ENCODE measurements around the gene TSPAN11.

DNA sequence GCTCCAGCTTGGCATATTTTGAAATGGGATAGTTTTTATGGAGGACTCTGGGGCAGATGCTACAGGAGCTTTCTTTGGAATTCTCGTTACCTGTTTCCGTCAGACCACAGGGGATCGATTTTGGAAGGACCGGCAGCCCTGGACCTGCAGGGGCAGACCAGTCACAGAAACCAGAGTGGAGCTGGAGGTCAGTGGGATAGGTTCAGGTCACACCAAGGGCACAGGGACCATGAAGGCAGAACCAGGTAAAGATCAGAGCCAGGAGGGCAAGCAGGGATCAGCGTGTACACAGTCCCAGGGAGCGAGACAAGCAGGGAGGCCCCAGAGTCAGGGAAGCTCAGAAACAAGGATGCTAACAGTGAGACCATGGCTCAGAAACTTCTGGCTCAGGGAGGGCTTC is 45.5 kb downstream of the TSPAN11 start:
- TF ChIP-seq POLR2A (IDR thresholded peaks at IDR 0.05) = no peak
- TF ChIP-seq, protein P1, sequence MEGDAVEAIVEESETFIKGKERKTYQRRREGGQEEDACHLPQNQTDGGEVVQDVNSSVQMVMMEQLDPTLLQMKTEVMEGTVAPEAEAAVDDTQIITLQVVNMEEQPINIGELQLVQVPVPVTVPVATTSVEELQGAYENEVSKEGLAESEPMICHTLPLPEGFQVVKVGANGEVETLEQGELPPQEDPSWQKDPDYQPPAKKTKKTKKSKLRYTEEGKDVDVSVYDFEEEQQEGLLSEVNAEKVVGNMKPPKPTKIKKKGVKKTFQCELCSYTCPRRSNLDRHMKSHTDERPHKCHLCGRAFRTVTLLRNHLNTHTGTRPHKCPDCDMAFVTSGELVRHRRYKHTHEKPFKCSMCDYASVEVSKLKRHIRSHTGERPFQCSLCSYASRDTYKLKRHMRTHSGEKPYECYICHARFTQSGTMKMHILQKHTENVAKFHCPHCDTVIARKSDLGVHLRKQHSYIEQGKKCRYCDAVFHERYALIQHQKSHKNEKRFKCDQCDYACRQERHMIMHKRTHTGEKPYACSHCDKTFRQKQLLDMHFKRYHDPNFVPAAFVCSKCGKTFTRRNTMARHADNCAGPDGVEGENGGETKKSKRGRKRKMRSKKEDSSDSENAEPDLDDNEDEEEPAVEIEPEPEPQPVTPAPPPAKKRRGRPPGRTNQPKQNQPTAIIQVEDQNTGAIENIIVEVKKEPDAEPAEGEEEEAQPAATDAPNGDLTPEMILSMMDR (IDR thresholded peaks at IDR 0.05) = no peak

Measured in adrenal gland (tissue), 5 donors.